Ovary (tissue), 3 donors: ENCODE measurements around the gene FMNL1.

Experiments
- EP300 ChIP-seq: sonication (generic); formaldehyde crosslinking; IDR thresholded peaks from one replicate; pipeline ENCODE4 v1.6.1; 2017; ENCODE audit warnings: antibody characterized with exemption
- POLR2A ChIP-seq: fragments of 450-650 bp; IDR thresholded peaks from one replicate; pipeline ENCODE4 v1.6.1; 2017; ENCODE audit warnings: antibody characterized with exemption, mild to moderate bottlenecking, moderate library complexity
- TF ChIP-seq, protein P1 (sequence below), 3 donors: fragments of 450-650 bp in 2 of 3; fragments of 200-600 bp in 1 of 3; IDR thresholded peaks; one replicate each; pipeline versions ENCODE4 v1.5.1 to v1.8.0; 2016 to 2022; ENCODE audit warnings: antibody characterized with exemption in 3 of 3, mild to moderate bottlenecking in 1 of 3
- donor health status: DM: no; HTN: no; CAD: no.

DNA sequence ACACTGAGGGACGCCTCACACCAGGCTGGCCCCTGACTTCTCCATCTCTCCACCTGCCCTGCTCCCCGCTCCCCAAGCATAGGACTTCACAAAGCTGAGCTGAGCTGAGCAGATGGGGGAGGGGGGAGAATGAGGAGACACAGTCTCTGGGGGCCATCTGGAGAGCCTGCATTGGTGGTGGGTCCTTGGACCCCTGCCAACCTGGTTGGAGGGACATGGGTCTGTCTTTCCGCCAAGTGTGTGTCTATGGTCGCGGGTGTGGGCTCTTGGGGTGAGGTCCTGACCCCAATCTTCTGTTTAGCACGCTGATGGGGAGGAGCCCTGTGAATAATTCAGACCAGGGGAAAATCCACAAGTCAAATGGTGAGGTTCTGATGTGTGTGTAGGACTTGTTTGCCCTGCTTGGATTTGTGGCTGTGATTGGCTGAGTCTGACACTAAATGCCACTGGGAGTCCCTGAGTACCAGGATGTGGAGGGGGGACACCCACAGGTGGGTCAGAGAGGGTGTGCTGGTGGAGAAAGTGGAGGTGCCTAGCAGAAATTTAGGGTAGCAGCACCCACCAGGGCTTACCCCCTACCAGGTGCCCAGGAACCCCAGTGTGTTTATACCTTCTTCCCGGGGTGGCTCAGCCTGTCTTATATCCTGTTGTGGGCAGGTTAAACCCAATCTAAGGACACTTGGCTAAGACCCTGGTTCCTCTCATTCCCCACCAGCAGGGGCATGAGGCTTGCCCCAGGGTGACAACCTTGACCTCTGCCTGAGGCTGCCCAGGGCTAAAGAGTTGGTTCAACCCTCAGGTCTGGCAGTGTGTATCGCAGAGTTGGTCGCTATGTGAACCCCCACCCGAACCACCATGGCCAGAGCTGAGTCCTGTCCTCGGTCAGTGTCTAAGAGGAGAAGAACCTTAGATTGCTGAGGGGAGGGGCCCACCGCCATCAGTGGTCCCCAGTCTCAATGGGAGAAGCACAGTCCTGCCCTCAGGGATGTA is 2.1 kb downstream of the FMNL1 start:
- TF ChIP-seq POLR2A: no peak
- TF ChIP-seq, protein P1, sequence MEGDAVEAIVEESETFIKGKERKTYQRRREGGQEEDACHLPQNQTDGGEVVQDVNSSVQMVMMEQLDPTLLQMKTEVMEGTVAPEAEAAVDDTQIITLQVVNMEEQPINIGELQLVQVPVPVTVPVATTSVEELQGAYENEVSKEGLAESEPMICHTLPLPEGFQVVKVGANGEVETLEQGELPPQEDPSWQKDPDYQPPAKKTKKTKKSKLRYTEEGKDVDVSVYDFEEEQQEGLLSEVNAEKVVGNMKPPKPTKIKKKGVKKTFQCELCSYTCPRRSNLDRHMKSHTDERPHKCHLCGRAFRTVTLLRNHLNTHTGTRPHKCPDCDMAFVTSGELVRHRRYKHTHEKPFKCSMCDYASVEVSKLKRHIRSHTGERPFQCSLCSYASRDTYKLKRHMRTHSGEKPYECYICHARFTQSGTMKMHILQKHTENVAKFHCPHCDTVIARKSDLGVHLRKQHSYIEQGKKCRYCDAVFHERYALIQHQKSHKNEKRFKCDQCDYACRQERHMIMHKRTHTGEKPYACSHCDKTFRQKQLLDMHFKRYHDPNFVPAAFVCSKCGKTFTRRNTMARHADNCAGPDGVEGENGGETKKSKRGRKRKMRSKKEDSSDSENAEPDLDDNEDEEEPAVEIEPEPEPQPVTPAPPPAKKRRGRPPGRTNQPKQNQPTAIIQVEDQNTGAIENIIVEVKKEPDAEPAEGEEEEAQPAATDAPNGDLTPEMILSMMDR (IDR thresholded peaks at IDR 0.05): no peak
- no peak for TF ChIP-seq EP300
